AG09309 (cell line): Measurements from ENCODE around the gene STXBP5.
"Not testable (repeated sequence)": the region's sequence is repeated elsewhere in the genome, so short reads cannot be mapped to it uniquely, and the experiment has no call there.

ENCODE experiments used
- DNase-seq: peaks from one replicate; pipeline ENCODE4 v3.0.0-alpha.2; 2010; ENCODE audit warnings: low read depth
- H3K4me3 ChIP-seq: 2 replicates; pipeline ENCODE4 v1.5.1; 2011; ENCODE audit warnings: mild to moderate bottlenecking, low read depth, low read length, moderate library complexity; ENCODE audit not compliant: control insufficient read depth
- TF ChIP-seq, protein P1 (sequence below): IDR thresholded peaks from 2 replicates; pipeline ENCODE4 v1.5.1; 2011; ENCODE audit warnings: mild to moderate bottlenecking, low read depth, low read length, inconsistent platforms; ENCODE audit not compliant: insufficient read depth, control insufficient read depth; ENCODE audit errors: missing control alignments

STXBP5 gene

DNA sequence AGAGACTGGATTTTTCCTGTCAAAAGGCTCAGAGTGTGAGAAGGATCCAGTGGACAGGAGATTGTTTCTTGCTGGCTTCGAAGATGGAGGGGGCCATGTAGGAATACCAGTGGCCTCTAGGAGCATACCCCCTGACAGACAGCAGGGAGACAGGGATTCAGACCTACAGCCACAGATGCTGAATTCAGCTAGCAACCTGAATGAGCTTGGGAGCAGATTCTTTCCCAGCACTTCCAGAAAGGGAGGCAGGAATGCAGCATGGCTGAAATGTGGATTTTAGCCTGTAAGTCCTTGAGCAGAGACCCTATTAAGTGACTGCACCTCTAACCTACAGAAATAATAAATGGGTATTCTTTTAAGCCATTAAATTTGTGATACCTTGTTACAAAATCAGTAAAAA, 44.6 kb downstream of the STXBP5 start:
- DNase-seq: no peak
- TF ChIP-seq, protein P1, sequence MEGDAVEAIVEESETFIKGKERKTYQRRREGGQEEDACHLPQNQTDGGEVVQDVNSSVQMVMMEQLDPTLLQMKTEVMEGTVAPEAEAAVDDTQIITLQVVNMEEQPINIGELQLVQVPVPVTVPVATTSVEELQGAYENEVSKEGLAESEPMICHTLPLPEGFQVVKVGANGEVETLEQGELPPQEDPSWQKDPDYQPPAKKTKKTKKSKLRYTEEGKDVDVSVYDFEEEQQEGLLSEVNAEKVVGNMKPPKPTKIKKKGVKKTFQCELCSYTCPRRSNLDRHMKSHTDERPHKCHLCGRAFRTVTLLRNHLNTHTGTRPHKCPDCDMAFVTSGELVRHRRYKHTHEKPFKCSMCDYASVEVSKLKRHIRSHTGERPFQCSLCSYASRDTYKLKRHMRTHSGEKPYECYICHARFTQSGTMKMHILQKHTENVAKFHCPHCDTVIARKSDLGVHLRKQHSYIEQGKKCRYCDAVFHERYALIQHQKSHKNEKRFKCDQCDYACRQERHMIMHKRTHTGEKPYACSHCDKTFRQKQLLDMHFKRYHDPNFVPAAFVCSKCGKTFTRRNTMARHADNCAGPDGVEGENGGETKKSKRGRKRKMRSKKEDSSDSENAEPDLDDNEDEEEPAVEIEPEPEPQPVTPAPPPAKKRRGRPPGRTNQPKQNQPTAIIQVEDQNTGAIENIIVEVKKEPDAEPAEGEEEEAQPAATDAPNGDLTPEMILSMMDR: no peak
- H3K4me3 ChIP-seq: no peak overlapping the region

DNA sequence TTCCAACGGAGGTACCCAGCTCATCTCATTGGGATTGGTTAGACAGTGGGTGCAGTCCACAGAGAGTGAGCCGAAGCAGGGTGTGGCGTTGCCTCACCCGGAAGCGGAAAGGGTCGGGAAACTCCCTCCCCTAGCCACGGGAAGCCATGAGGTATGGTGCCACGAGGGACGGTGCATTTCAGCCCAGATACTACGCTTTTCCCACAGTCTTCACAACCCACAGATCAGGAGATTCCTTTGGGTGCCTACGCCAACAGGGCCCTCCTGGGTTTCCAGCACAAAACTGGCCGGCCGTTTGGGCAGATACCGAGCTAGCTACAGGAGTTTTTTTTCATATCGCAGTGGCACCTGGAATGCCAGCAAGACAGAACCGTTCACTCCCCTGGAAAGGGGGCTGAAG, 46.9 kb downstream of the STXBP5 start:
- TF ChIP-seq, protein P1: no peak
- no peak overlapping the region for H3K4me3 ChIP-seq
- DNase-seq: no peak

- DNase-seq, H3K4me3 ChIP-seq: not testable (repeated sequence)
Observed at GRCh38 chr6:147254929-147255473, 50.8 kb downstream of the STXBP5 start.

DNA sequence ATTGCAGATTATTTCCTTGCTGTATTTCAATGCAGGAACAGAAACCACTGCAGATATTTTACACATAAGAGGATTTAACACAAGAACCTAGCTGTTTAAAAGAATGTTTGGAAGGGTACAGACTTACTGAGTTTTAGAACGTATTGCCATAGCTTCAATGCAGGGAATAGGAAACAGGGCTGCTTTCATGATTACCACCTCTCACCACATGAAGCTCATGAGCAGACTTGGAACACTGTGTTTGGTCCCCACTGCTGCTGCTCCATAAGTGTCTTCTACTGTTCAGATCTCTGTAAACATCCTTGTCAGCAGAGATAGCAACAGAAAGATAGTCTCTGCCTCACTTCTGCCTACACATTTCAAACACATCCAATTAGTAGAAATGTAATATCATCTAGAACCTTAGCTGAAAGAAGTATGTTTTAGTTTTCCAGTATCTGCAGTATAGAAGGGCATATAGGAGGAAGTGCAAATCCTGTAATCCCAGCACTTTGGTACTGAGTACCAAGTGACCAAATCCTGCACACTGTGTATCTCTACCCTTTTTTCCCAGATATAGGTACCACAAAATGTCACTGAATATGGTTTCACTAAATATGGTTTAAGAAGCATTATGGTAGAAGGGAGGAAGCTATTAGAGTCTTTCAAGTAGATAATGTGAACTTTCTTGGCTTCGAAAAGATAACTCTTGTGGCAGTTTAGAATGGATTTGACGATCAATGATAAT, 51.9 kb downstream of the STXBP5 start:
- TF ChIP-seq, protein P1: no peak
- DNase-seq: no peak
- no peak overlapping the region for H3K4me3 ChIP-seq

GRCh38 chr6:147257760-147258159, 53.5 kb downstream of the STXBP5 start:
- DNase-seq: no peak
- no peak overlapping the region for H3K4me3 ChIP-seq
- TF ChIP-seq, protein P1: no peak

- no peak overlapping the region for H3K4me3 ChIP-seq
- TF ChIP-seq, protein P1: no peak
- no peak for DNase-seq
Observed at GRCh38 chr6:147260091-147260490, 55.9 kb downstream of the STXBP5 start.

DNA sequence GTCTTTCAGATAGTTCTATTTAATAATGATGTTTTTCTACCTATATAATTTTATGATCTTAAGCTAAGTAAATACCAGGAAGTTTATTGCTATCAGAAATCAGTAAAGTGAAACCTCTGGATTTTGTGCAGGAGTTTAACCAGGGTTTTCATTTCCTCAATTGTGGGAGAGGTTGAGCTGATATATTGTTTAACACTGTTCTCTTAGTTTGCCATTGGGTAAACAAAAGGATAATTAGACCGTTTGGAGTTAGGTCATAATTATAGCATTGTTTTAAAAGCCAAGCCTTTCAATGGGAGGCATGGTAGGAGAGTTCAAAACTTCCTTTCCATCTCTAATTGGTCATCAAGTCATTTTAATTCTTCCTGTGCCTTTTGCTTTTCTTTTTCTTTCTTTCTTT, 58.7 kb downstream of the STXBP5 start:
- DNase-seq: no peak
- H3K4me3 ChIP-seq: no peak overlapping the region
- TF ChIP-seq, protein P1: no peak
